HG03039 (cell line): ENCODE measurements around the gene YY1.
"Not testable (repeated sequence)": the region's sequence is repeated elsewhere in the genome, so short reads cannot be mapped to it uniquely, and the experiment has no call there.

Experiments used
- ATAC-seq: cut with Tn5 transposase; IDR thresholded peaks from one replicate; pipeline ENCODE4 v1.9.1; 2021; ENCODE audit warnings: mild to moderate bottlenecking, moderate library complexity; ENCODE audit not compliant: unreplicated experiment

Gene YY1

DNA sequence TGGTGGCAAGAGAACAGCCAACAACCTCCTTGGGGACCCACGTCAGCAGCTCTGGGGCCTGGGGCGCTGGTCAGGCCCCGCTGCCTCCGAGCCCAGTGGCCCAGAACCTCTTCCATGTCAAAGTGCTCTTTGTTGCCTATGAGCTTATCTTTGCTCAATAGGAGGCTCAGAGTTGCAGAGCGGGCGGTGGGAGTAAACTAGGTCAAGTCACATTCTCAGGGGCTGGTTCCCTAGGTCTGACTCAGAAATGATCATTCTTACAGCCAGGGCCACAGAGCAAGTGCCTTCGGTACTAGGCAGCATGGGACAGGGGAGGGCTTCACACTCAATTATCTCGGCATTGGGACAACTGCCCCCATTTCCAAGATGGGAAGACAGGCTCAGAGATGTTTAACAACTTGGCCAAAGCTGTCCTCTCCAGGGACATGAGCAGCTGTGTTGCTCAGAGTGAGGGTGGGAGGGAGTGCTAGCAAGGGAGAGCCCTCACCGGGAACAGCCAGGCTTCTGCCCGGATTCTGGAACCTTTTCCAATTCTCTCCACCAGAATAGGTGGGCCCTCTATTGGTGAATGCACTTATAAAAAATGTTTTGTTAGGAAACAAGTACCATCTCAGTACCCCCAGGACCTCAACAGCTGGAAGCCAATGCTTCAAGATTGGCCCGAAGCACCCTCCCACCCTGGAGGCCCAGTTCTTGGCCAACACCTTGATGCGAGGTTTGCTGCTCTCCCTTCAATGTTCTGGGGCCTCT, 55.4 kb downstream of the YY1 start:
- no peak for ATAC-seq

DNA sequence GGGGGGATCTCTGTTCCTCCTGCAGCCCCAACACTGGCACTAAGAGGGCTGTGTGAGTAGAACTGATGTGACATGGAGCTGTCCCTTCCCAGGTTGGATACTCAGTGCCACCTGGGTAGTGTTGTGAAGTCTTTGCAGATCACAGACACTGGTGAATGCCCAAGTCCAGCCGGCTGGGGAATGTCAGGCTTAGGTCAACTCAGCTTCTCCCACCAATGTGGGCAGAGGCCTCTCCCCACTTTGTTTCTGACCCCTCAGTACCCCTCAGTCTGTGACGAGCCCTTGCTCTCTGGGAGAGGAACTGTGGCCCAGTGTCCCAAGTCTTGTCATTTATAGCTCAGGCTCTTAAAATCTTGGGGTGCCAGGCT, 56.0 kb downstream of the YY1 start:
- no peak for ATAC-seq

DNA sequence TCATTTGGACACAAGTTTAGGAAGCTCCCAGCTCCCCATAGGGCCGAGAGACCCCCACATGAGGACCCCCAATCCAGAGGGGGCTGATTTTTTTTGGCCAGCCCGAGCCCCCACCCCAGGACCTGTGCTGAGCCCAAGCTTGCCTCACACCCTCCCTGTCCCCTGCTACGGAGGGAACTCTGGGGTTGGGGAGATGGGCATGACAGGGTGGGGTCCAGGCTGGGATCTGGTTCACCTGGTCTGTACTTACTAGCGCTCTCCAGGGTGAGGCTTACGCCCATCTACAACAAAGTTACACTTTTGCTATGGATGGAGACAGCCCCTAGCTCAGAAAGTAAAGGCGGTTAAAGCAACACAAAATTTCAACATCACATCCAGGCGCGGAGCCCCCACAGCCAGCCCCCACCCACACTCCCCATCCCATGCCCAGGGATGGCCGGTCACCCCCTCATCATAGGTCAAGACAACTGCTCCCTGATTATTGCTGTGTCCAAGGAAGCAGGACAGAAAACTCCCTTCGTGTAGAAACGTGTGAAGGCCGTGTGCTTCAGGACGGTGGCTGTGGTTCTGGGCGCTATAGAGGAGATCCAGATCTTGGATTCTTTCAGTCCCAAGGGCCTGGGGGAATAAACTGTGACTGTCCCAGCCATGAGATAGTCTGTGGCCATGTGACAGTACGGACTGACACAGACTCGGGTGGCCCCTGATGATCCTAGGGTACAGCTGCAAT, 56.6 kb downstream of the YY1 start:
- no peak for ATAC-seq

DNA sequence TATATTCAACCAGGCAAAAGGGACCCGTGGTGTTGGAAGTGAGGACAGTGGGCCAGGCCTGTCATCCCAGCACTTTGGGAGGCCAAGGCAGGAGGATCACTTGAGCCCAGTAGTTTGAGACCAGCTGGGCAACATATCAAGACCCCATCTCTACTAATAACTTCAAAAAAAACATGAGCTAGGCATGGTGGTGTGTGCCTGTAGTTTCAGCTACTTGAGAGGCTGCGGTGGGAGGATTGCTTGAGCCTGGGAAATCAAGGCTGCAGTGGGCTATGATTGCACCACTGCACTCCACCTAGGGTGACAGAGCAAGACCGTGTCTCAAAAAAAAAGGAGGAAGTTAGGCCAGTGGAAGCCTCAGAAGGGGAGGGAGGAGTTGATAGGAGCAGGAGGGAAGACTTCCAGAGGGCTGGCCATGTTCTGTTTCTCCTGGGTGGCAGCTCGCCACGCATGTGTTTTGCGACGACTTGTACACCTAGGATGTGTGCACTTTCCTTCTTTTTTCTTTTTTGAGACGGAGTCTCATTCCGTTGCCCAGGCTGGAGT, 57.2 kb downstream of the YY1 start:
- ATAC-seq: no peak

DNA sequence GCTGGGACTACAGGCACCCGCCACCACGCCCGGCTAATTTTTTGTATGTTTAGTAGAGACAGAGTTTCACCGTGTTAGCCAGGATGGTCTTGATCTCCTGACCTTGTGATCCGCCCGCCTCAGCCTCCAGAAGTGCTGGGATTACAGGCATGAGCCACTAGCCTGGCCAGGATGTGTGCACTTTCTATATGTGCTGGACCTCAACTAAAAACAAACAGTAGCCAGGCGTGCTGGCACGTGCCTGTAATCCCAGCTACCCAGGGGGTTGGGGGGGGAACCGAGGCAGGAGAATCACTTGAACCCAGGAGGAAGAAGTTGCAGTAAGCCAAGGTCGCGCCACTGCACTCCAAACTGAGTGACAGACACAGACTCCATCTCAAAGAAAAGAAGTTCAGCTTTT, 57.8 kb downstream of the YY1 start:
- not testable (repeated sequence) for ATAC-seq

DNA sequence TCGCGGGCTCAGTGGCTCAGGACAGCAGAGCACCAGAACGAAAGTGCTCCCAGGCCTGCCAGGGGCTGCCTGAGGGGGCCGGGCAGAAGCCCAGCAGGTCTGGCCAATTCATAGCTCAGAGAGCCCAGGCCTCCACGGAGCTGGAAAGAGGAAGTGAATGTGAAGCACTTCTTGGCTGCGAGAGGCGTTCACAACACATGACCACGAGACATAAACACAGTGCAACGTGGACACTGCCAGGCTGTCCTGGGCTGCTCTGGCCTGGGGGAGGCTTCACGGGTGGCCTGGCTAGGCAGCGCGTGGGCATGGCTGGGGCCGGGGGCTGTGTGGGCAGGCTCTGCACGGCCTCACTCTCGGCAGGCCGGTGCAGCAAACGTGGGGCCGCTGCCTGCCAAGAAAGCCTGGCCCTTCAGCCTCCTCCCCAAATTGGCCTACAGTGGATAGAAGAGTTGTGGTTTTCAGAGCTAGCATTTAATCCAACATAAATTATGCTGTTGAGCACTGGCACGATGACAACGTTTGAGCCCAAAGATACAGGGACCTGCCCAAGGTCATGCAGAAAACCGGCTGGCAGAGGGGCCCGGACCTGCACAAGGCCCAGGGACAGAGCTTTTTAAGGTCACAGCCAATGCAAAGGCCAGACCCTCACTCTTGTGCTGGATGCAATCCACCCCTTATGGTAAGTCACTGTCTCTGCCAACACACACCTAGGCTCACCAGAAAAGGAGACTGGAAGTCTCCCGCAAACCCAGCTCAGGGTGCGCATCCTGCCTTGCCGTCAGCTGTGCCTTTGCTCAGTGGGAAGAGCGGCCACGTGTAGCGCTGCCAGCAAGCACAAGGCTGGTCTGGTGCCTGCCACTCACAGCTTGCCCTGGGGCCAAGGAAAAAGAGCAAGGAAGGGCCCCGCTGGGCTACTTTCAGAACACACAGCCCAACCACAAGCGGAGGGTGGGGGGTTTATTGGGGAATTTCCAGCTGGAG, 58.7 kb downstream of the YY1 start:
- peak; percentile 70 for ATAC-seq

DNA sequence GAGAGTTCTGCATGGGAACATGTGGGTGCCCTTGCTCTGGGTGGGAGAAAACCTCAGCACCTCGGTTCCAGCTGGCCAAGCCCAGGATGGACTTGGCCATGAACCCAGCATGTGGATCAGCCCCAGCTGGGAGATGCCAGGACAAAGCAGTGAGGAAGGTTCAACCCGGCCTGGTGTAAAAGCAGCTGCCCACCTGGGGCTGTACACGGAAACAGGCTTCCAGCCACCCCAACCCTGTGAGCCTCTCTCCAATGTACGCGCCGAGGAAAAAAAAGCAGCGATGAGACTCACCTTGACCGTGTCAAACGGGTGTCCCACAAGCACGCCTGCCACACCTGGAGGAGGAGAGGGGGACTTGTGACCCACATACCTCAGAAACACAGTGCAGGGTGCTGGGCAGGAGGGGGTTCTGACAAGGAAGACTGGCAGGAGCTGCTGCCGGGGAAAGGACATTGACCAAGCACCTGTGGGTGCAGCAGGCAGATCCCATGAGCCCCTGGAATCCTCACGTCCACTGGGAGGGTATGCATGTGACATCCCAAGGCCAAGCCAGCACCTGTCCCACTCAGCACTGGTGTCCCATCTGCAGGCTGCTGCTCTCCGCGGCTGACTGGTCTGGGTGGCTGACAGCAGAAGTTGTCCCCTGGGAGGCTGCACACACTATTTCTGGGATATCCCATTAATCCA, 59.8 kb downstream of the YY1 start:
- no peak for ATAC-seq

DNA sequence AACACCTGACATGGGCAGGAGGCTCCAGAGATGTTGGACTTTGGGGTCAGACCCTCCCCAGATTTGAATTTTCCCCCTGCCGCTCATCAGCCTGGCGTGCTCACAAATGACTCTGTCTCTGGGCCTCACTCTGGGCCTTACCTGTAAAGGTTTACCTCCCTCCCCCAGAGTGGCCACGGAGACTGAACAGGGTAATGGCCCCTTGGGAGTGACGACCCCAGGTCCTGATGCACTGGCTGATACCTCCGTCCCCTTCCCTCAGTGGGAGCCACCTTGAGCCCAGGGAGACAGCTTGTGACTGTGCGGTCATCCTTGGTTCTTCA, 60.3 kb downstream of the YY1 start:
- no peak for ATAC-seq

DNA sequence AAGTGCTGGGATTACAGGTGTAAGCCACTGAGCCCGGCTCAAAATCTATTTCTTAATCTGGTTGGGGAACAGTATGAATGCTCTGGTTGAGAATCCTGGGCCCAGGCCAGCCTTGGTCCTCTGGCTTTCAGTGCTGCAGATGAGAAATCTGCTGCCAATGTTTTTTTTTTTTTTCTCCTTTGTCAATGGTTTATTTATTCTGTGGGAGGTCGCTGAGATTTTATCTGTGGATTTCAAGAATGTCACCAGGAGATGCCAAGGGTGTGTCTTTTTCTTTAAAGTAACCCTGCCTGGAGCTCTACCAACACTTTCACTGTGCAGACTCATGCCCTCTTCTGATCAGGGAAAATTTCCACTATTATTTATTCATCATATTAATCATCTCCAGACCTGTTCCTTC, 63.7 kb downstream of the YY1 start:
- no peak for ATAC-seq

DNA sequence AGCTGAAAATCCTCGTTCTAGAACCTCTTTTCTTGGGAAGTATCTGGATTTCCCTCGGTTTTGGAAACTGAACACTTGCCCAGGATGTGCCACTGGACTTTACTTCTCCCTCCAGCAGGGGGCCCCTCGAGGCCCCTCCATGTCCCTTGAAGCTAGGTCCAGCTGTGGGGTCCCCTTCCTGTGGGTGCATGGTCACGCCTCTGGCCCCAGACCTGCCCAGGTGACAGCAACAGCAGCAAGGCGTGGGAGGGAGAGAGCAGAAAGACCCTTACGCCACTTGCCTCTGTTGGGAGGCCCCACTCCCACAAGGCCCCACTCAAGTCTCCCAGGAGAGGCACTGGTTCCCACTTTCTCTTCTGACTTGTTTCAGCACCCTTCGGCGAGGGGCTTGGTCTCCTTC, 64.2 kb downstream of the YY1 start:
- no peak for ATAC-seq

DNA sequence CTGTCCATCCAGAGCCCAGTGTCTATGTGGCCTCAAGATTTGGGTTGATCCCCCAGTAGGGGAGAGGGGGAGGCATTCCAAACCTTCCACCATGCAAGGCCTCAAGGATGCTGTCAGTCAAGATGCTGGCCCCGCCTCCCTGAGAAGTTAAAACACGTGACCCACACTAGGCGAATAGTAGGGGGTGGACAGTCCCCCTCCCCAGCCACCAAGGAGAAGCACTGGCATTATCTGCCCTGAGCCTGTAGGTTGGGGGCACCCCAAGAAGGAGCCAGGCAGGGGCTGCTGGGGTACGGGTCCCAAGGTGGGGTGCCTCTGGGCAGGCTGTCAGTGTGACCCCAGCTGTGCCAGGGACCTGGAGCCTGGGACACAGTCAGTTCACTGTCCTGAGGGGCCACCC, 65.0 kb downstream of the YY1 start:
- no peak for ATAC-seq

DNA sequence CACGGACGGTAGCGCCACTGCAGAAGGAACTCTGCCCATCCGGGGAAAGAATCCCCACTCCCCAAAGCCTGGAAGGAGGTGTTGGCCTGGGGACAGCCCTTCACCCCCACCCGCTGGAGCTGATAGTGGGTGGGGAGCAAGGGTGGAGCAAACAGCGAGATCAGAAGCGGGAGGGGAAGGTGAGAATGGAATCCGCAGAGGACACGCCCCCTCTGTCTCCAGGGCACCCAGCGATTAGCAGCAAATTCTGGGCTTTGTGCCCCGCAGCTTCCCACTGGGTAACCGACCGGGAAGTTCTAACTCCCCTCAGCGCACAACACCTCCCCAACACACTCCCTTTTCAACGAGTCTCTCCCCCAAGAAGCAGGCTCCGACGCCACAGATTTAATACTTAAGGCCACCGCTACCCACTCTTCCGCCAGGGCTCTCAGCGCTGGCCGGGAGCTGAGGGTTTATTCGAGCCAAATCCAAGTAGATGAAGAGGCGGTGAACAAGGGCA, 65.9 kb downstream of the YY1 start:
- no peak for ATAC-seq

DNA sequence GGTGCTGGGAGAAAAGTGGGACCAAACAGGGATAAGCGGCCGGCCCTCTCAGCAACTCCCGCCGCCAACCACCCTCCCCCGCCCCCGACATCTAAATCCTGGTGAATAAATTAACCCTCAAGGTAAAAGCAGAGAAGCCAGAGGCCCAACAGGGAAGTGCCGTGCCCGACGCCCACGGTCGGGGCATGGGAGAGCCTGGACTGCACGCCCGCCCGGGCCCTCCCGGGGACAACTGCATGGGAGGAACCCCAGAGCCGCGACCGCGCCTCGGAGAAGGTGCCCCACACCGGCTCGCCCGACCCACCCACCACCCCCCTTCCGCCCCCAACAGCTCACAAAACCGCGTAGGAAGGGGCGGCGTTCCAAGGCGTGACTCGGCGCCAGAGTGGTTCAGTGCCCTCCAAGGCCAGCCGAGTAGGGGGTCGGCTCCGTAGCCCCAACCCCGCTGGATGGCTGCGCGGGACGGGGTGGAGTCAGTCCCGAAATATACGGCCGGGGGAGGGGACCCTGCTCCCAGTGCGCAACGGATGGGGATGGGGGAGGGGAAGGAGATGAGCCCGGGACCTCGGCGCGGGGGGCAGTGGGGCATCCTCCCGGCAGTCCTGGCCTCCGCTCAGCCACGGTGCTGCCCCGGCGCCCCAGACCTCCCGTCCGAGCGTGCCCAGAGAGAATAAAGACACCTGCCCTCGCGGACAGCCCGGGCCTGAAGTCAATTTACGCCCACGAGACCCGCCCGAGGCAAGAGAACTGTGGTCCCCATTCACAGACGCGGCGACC, 66.6 kb downstream of the YY1 start:
- no peak for ATAC-seq

DNA sequence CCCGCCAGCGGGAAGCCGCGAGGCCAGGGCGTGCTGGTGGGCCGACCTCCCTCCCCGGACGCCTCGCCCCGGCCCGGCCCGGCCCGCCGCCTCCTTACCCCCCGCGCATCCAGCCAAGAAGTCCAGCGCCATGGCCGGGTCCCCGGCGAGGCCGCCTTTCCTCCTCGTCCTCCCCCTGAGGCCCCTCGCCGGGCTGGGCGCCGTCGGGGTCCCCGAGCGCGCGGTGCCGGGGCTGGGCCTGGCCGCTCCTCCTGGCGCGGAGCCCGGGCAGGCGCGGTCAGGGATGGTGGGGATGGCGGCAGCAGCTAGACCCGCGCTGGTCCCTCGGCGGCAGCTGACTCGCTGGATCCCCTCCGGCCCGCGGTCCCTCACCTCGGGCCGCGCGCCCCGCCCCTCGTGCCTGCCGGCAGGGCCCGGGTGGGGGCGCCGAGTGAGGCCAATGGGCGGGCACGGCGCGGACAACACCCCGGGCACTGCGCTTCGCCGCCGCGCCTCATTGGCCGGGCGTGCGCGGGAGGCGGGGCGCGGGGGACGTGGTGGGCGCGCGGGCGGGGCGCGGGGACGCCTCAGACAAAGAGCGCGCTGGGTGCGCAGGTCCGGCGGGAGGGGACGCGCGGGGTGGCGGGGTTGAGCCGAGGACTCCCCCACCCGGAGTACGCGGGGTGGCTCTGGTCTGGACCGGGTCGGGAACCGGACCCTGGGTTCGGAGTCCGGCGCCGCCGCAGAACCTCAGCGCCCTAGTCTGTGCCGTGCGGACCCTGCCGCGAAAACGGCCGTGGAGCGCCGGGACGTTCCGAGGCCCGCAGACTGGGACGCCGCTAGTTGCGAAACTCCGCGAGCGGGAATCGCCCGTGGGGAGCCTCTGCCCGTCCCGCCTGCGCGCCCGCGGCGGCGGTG, 67.4 kb downstream of the YY1 start, which contains the start of gene SLC25A29:
TSS of gene SLC25A29 (minus strand) at position 344 of the 897 bp plus-strand sequence. CDS start at position 132, 212 bp downstream.
- ATAC-seq: peak; percentile 82

DNA sequence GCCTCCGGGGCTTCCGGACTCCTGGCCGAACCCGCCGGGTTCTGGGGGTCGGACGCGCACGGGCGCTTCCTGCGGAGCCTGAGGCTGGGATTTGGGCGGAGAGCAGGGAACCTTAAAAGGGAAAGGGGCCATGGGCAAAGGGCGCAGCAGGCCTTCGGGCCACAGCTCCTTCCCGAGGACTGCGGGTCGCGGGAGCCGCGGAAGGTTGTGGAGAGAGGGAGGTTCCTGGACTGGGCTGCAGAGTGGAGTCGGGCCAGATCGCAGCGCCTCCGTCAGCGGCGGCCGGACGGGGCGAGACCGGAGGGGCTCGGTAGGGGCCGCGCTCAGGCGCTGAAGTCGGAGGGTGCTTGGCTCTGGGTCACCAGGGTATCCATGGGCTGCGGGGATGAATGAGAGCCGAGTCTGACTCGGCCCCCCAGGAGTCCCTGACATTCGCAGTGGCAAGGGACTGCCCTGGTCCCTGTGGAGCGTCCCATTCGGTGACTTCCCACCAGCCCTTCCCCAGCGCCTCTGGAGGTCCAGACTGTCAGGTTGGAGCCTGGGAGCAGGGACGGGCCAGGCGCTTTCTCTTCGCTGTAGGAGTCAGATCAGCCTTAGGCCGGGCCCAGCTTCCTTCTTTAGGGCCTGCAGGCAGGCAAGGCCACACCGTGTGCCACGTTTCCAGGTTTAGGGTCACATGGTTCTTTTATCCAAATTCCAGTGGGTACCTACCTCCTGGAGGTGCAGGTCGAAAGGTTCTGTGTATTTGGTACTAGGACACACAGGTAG, 68.2 kb downstream of the YY1 start:
- ATAC-seq: no peak

DNA sequence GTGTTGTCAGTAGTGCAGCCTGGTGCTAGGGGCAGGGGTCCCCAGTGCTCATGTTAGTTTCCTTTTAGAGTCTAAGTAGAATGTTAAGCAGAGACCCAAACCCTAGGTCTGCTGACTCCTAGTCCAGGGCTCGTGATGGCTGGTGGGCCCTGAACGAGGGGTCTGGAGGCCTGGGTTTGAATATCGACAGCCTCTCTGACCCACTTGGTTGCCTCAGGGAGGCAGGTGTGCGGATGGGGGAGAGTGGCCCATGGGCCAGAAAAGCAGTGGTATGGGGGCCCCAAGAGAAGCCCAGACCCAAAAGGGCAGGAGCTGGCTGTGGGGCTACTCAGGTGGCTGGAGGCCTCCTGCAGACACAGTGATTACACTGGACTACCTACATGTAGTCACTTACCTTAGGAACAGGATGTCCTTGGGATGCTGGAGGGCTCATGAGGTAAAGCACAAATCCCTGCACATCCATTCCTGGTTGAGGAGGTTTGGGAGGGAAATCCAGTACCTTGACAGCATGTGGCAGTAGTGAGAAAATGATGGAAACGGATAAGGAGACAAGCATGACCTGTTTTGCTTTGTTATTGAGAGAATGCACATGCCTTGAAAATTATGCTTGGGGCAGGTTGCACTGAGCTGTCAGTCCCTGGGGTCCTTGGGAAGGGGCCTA, 69.0 kb downstream of the YY1 start:
- ATAC-seq: no peak

DNA sequence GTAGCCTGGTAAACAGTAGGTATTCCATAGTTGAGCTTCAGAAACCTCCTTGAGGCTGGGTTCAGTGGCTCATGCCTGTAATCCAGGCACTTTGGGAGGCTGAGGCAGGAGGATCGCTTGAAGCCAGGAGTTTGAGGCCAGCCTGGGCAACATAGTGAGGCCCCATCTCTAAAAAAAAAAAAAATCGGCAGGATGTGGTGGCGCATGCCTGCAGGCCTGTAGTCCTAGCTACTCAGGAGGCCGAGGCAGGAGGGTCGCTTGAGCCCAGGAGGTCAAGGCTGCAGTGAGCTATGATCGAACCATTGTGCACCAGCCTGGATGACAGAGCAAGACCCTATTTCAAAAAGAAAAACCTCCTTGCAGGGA, 69.5 kb downstream of the YY1 start:
- ATAC-seq: not testable (repeated sequence)
